ENCODE measurements around the gene SYPL2. TPM values are rescaled to one million over a fixed set of nuclear protein-coding genes. Genes with fewer than 3 reads are reported as not detected.

SYPL2 gene
- total RNA-seq, 1 donor from 2014 or later, result 28.9 TPM

DNA sequence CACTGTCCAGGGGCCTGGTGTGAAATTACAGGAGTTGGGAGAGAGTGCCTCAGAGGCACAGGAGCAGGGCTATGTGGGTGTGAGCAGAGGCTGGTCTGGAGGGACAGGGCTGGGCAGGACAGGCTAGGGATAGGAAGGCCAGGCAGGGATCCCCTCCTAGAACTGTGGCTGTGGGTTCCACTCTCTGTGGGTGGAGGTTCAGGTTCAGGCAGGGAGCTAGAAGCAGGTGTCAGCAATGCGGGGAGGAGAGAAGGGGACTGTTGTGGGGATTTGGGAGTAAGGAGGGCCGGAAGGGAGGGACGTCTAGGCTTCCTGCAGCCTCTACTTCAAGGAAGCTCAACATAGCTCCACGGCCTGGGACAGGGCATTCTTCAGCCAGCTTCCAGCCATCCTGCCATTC lies 65.0 kb downstream of the SYPL2 start:
- intact Hi-C loops (cut with DNase I), result loop anchor here (5.0 kb wide), 4 partner anchors 104 to 269 kb away; partner anchors contain the start of genes PSMA5 and PSRC1
- DNase-seq (ENCODE audit: low spot score), result peak; percentile 54

Other genes with a start within 250 kb of the SYPL2 start
- gene CELSR2, start 217.0 kb upstream of the SYPL2 start, total RNA-seq, result 7.1 TPM
- 0.59 TPM for gene PSRC1, start 183.4 kb upstream of the SYPL2 start, total RNA-seq
- 1.2 TPM for gene MYBPHL, start 159.5 kb upstream of the SYPL2 start, total RNA-seq
- gene SORT1, start 68.6 kb upstream of the SYPL2 start, total RNA-seq, result 184 TPM
- 60.7 TPM for gene PSMA5, start 40.1 kb upstream of the SYPL2 start, total RNA-seq
- gene ATXN7L2, start 17.4 kb downstream of the SYPL2 start, total RNA-seq, result 3.8 TPM
- gene CYB561D1, start 27.5 kb downstream of the SYPL2 start, total RNA-seq, result 5.5 TPM
- 13.8 TPM for gene AMIGO1, start 43.2 kb downstream of the SYPL2 start, total RNA-seq
- 0.13 TPM for gene GPR61, start 73.3 kb downstream of the SYPL2 start, total RNA-seq
- 3.9 TPM for gene GNAI3, start 82.1 kb downstream of the SYPL2 start, total RNA-seq
- gene GNAT2, start 153.1 kb downstream of the SYPL2 start, total RNA-seq, result not detected
- gene AMPD2, start 153.3 kb downstream of the SYPL2 start, total RNA-seq, result 16.7 TPM
- gene GSTM4, start 189.6 kb downstream of the SYPL2 start, total RNA-seq, result 33.0 TPM
- 43.5 TPM for gene GSTM2, start 201.5 kb downstream of the SYPL2 start, total RNA-seq
- gene GSTM1, start 221.3 kb downstream of the SYPL2 start, total RNA-seq, result 44.1 TPM
- gene GSTM5, start 245.7 kb downstream of the SYPL2 start, total RNA-seq, result 2.6 TPM